PC-3 (cell line): ENCODE results near the gene DNAAF1. TPM values are rescaled to one million over a fixed set of nuclear protein-coding genes. Genes with fewer than 3 reads are reported as not detected.
A peak's percentile ranks its signal among the peaks of the same experiment; 100 is the strongest.
"Not testable (repeated sequence)": the region's sequence is repeated elsewhere in the genome, so short reads cannot be mapped to it uniquely, and the experiment has no call there.

Source experiments
- ATAC-seq: fragments of 200-7000 bp; cut with Tn5 transposase; 2 replicates; pipeline ENCODE4 v1.9.1; 2020; ENCODE audit warnings: mild to moderate bottlenecking, moderate library complexity
- BruUV-seq: library from RNA; stranded (reverse); fragments of 400-500 nt; replicated peaks from 2 replicates; lab custom pipeline; 2021; lab: Mats Ljungman, UMichigan
- CTCF ChIA-PET: fragments of 300-600 bp; sonication (Branson Sonifier 250); formaldehyde crosslinking; loops from one replicate; lab custom pipeline; 2022; ENCODE audit warnings: antibody characterized with exemption; lab: Charles Lee
- POLR2A ChIA-PET: fragments of 300-600 bp; sonication (Branson Sonifier 250); formaldehyde crosslinking; loops from one replicate; lab custom pipeline; 2022; ENCODE audit warnings: antibody characterized with exemption; ENCODE audit not compliant: unreplicated experiment; lab: Charles Lee
- DNase-seq: peaks from one replicate; pipeline ENCODE4 v3.0.0-alpha.2; 2015
- H2AFZ ChIP-seq: fragments of 300-600 bp; sonication (generic); 2 replicates; pipeline ENCODE4 v1.6.0; 2016; ENCODE audit warnings: antibody characterized with exemption, low read length
- H3F3A ChIP-seq: fragments of 300-600 bp; sonication (generic); one replicate; pipeline ENCODE4 v1.6.0; 2017; ENCODE audit warnings: antibody characterized with exemption, low read length, control low read depth, mild to moderate bottlenecking; ENCODE audit not compliant: unreplicated experiment
- H3K27ac ChIP-seq: fragments of 300-600 bp; sonication (generic); 2 replicates; pipeline ENCODE4 v1.5.1; 2016; ENCODE audit warnings: mild to moderate bottlenecking, low read length
- H3K27me3 ChIP-seq: fragments of 300-600 bp; sonication (generic); 2 replicates; pipeline ENCODE4 v1.6.1; 2016; ENCODE audit warnings: low read length, mixed read lengths
- H3K36me3 ChIP-seq: fragments of 300-600 bp; sonication (generic); 2 replicates; pipeline ENCODE4 v1.6.1; 2016; ENCODE audit warnings: low read depth, mixed run types, low read length, mixed read lengths
- H3K4me1 ChIP-seq: fragments of 300-600 bp; sonication (generic); 2 replicates; pipeline ENCODE4 v1.5.1; 2016; ENCODE audit warnings: low read length; ENCODE audit not compliant: insufficient read depth
- H3K4me2 ChIP-seq: fragments of 300-600 bp; sonication (generic); 2 replicates; pipeline ENCODE4 v1.6.0; 2016; ENCODE audit warnings: low read length
- H3K4me3 ChIP-seq: fragments of 300-600 bp; sonication (generic); 2 replicates; pipeline ENCODE4 v1.5.1; 2016; ENCODE audit warnings: mild to moderate bottlenecking, low read length, mixed read lengths
- H3K79me2 ChIP-seq: fragments of 300-600 bp; sonication (generic); 2 replicates; pipeline ENCODE4 v1.6.1; 2017; ENCODE audit warnings: low read length, mixed read lengths
- H3K9ac ChIP-seq: fragments of 300-600 bp; sonication (generic); 2 replicates; pipeline ENCODE4 v1.6.0; 2016; ENCODE audit warnings: mild to moderate bottlenecking, low read length
- H3K9me2 ChIP-seq: fragments of 300-600 bp; sonication (generic); replicated peaks from 2 replicates; pipeline ENCODE4 v1.6.1; 2016; ENCODE audit warnings: mixed run types, low read length, mixed read lengths
- H3K9me3 ChIP-seq: fragments of 300-600 bp; sonication (generic); 2 replicates; pipeline ENCODE4 v1.6.1; 2016; ENCODE audit warnings: low read length, mixed read lengths
- H4K20me1 ChIP-seq: fragments of 300-600 bp; sonication (generic); 2 replicates; pipeline ENCODE4 v1.6.1; 2016; ENCODE audit warnings: low read length, mixed read lengths
- EZH2 ChIP-seq: fragments of 300-600 bp; sonication (generic); IDR thresholded peaks from one replicate; pipeline ENCODE4 v1.6.1; 2017; ENCODE audit warnings: antibody characterized with exemption, mild to moderate bottlenecking, low read length; ENCODE audit not compliant: unreplicated experiment
- EZH2phosphoT487 ChIP-seq: fragments of 300-600 bp; sonication (generic); IDR thresholded peaks from 2 replicates; pipeline ENCODE4 v1.6.1; 2018; ENCODE audit warnings: mild to moderate bottlenecking, antibody characterized with exemption, low read length, borderline replicate concordance
- intact Hi-C: fragments of 100-400 bp; cut with micrococcal nuclease; formaldehyde crosslinking; loops from 2 replicates; pipeline ENCODE4 v1.9.0; 2023
- total RNA-seq: library from RNA; depleted of rRNA; stranded (reverse); fragments of >200 nt; gene quantifications from 2 replicates; pipeline ENCODE4 v1.2.3, GENCODE V29; 2014
- TF ChIP-seq, protein P1 (sequence below): fragments of 300-600 bp; sonication (generic); conservative IDR thresholded peaks from 2 replicates; pipeline ENCODE4 v1.5.1; 2017; ENCODE audit warnings: antibody characterized with exemption, low read depth, mild to moderate bottlenecking, low read length

DNAAF1 gene
- total RNA-seq, 1 experiment from 2014 or later: not detected

DNA sequence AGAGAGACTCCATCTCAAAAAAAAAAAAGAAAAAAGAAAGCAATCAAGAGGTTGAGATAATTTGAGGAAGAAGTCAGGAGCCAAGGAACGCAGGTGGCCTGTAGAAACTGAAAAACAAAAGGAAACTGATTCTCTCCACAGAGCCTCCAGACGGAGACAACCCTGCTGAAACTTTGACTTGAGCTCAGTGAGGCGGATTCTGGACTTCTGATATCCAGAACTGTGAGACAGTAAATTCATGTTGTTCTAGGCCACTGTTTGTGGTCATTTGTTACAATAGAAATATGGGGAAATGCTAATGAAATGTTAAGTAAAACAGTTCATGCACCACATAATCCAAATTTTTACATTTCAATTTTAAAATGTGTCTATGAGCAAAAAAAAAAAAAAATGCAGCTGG, 33.6 kb upstream of the DNAAF1 start:
- no peak overlapping the region for H3K9ac ChIP-seq
- H3K36me3 ChIP-seq: no peaks in the 10 kb centered on the region
- no peak for ATAC-seq
- no peak overlapping the region for H3K27ac ChIP-seq
- H3F3A ChIP-seq: no peaks in the 10 kb centered on the region
- H2AFZ ChIP-seq: no peak overlapping the region
- H3K4me2 ChIP-seq: no peak overlapping the region
- TF ChIP-seq, protein P1, sequence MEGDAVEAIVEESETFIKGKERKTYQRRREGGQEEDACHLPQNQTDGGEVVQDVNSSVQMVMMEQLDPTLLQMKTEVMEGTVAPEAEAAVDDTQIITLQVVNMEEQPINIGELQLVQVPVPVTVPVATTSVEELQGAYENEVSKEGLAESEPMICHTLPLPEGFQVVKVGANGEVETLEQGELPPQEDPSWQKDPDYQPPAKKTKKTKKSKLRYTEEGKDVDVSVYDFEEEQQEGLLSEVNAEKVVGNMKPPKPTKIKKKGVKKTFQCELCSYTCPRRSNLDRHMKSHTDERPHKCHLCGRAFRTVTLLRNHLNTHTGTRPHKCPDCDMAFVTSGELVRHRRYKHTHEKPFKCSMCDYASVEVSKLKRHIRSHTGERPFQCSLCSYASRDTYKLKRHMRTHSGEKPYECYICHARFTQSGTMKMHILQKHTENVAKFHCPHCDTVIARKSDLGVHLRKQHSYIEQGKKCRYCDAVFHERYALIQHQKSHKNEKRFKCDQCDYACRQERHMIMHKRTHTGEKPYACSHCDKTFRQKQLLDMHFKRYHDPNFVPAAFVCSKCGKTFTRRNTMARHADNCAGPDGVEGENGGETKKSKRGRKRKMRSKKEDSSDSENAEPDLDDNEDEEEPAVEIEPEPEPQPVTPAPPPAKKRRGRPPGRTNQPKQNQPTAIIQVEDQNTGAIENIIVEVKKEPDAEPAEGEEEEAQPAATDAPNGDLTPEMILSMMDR: no peak
- TF ChIP-seq EZH2 (no peak), EZH2phosphoT487 (no peak)
- no peaks in the 10 kb centered on the region for H3K27me3 ChIP-seq
- H3K4me1 ChIP-seq: peaks cover 6% of the 10 kb centered on the region; the same call in 1 of the 2 replicates
- no peak overlapping the region for H3K4me3 ChIP-seq
- intact Hi-C loops: no loop called here
- CTCF ChIA-PET: no interaction called here
- DNase-seq: no peak
- no TSS peak for BruUV-seq
- H4K20me1 ChIP-seq: 0 out of 2 replicates have a peak, but pooled peaks cover 4% of the 10 kb centered on the region
- POLR2A ChIA-PET: no interaction called here
- no peaks in the 10 kb centered on the region for H3K9me2 ChIP-seq
- peaks cover 99% of the 10 kb centered on the region for H3K79me2 ChIP-seq
- no peaks in the 10 kb centered on the region for H3K9me3 ChIP-seq

DNA sequence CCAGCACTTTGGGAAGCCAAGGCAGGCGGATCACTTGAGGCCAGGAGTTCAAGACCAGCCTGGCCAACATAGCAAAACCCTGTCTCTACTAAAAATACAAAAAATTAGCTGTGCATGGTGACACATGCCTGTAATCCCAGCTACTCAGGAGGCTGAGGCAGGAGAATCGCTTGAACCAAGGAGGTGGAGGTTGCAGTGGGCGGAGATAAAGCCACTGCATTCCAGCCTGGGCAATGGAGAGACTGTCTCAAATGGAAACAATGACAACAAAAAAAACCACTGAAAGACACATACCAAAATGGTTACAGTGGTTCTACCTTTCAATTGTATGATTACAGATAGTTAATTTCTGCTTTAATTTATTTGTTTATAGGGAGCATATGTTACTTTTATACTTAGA, 33.2 kb upstream of the DNAAF1 start:
- H3K79me2 ChIP-seq: peaks cover 94% of the 10 kb centered on the region
- H2AFZ ChIP-seq, H3K4me3 ChIP-seq, H3K9me2 ChIP-seq, H3K9me3 ChIP-seq, H3K9ac ChIP-seq, H3K4me2 ChIP-seq, H4K20me1 ChIP-seq, H3F3A ChIP-seq, H3K27ac ChIP-seq, ATAC-seq, POLR2A ChIA-PET, H3K27me3 ChIP-seq, H3K36me3 ChIP-seq, intact Hi-C loops, DNase-seq, H3K4me1 ChIP-seq, CTCF ChIA-PET, BruUV-seq: not testable (repeated sequence)

DNA sequence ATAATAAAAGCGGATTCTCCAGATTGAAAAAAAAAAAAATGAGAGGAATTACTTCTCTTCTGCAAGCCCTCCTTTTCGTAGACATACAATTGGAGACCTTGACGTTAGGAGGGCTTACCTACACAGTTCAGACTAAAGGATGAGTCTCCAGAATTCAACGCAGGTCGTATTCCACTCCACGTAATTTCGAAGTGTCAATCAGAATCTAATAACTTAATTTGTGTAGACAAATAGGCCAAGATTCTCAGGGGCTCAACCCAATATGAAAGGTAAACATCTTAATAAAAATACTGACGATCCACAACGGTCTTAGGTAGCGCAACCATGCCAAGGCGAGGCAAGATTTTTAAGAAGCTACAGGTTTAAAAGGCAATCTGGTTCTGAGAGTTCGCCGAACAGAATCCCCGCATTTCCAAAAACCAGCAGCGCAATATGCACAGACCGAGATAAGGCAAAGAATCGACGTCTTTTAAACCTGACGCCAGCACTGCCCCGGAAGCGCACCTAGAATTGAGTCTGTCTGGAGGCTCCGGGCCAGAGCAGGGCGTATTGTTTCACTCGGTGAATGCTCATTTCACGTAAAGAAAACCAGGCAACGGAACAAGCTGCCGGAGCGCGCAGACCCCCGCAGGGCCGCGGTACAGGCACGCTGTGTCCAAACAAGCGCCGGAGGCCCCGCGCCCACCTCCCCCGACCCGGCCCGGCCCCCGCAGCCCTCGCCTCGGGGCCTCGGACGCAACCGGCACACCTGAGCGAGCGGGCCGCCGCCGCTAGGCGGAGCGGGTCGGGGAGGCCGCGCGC, 29.0 kb upstream of the DNAAF1 start:
- H3K36me3 ChIP-seq: no peaks in the 10 kb centered on the region

More for the DNA sequence above, 29.0 kb upstream of the DNAAF1 start:
- Histone ChIP-seq H2AFZ (peak overlapping the region; percentile 76), H3K9me2 (no peaks in the 10 kb centered on the region), H3F3A (no peaks in the 10 kb centered on the region), H3K79me2 (peaks cover 62% of the 10 kb centered on the region), H3K27me3 (no peaks in the 10 kb centered on the region), H3K4me3 (peak overlapping the region; percentile 99), H4K20me1 (no peaks in the 10 kb centered on the region), H3K27ac (peak overlapping the region; percentile 20; the same call in 1 of the 2 replicates), H3K4me1 (peaks cover 14% of the 10 kb centered on the region; the same call in 1 of the 2 replicates), H3K9me3 (no peaks in the 10 kb centered on the region), H3K9ac (peak overlapping the region; percentile 98), H3K4me2 (peak overlapping the region; percentile 97)
- DNase-seq: peak; percentile 27
- no TSS peak for BruUV-seq
- ChIA-PET POLR2A (no interaction called here), CTCF (interaction anchor here (1.3 kb wide), 1 partner anchor 71 kb away, joined by 6 read pairs; the partner anchor contains the start of gene TAF1C)
- intact Hi-C loops: no loop called here
- ATAC-seq: peak; percentile 46
- TF ChIP-seq EZH2phosphoT487 (no peak), EZH2 (no peak)
- TF ChIP-seq, protein P1: no peak
